Osteocyte (in vitro differentiated cells): ENCODE results near the gene SIDT1. TPM values are rescaled to one million over a fixed set of nuclear protein-coding genes. Genes with fewer than 3 reads are reported as not detected.

Source experiments
- DNase-seq: peaks from one replicate; pipeline ENCODE4 v3.0.0; 2021; ENCODE audit warnings: mixed read lengths; ENCODE audit not compliant: unreplicated experiment; ENCODE audit errors: extremely low spot score
- H3K27ac Mint-ChIP-seq: one replicate; pipeline ENCODE4 v1.8.0; 2021; ENCODE audit warnings: mild to moderate bottlenecking, mixed read lengths; ENCODE audit not compliant: unreplicated experiment
- H3K27me3 Mint-ChIP-seq: one replicate; pipeline ENCODE4 v1.8.0; 2021; ENCODE audit warnings: mixed read lengths; ENCODE audit not compliant: unreplicated experiment
- H3K36me3 Mint-ChIP-seq: one replicate; pipeline ENCODE4 v1.8.0; 2021; ENCODE audit warnings: mixed read lengths; ENCODE audit not compliant: unreplicated experiment
- H3K4me1 Mint-ChIP-seq: one replicate; pipeline ENCODE4 v1.8.0; 2021; ENCODE audit warnings: mixed read lengths; ENCODE audit not compliant: unreplicated experiment
- H3K4me3 Mint-ChIP-seq: one replicate; pipeline ENCODE4 v1.8.0; 2021; ENCODE audit warnings: mild to moderate bottlenecking, moderate library complexity, mixed read lengths; ENCODE audit not compliant: unreplicated experiment
- H3K9me3 Mint-ChIP-seq: one replicate; pipeline ENCODE4 v1.8.0; 2021; ENCODE audit warnings: mixed read lengths; ENCODE audit not compliant: unreplicated experiment
- microRNA-seq: library from miRNA; unstranded; fragments of <30 nt; microRNA quantifications from one replicate; pipeline ENCODE4 v1.1.0, GENCODE V29; 2020; ENCODE audit not compliant: unreplicated experiment
- total RNA-seq: library from RNA; stranded (reverse); gene quantifications from 2 replicates; pipeline ENCODE4 v1.2.1, GENCODE V29; 2021
- TF ChIP-seq, protein P1 (sequence below): fragments of 200-600 bp; sonication (generic); IDR thresholded peaks from 2 replicates; pipeline ENCODE4 v1.5.0; 2021; ENCODE audit warnings: antibody characterized with exemption, mild to moderate bottlenecking, moderate library complexity

The SIDT1 gene
- total RNA-seq, 1 donor from 2014 or later = not detected

DNA sequence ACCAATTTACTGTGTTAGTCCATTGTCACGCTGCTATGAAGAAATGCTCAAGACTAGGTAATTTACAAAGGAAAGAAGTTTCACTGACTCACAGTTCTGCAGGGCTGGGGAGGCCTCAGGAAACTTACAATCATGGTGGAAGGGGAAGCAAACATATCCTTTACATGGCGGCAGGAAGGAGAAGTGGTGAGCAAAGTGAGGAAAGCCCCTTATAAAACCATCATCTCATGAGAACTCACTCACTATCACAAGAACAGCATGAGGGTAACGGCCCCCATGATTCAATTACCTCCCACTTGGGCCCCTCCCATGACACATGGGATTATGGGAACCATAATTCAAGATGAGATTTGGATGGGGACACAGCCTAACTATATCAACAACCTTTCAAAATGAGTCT lies 143.9 kb downstream of the SIDT1 start:
- H3K9me3 Mint-ChIP-seq = no peaks in the 10 kb centered on the region
- H3K4me3 Mint-ChIP-seq = no peak overlapping the region
- no peaks in the 10 kb centered on the region for H3K4me1 Mint-ChIP-seq
- peak; percentile 10 for DNase-seq
- H3K27ac Mint-ChIP-seq = no peak overlapping the region
- H3K27me3 Mint-ChIP-seq = no peaks in the 10 kb centered on the region
- peaks cover 33% of the 10 kb centered on the region for H3K36me3 Mint-ChIP-seq
- TF ChIP-seq, protein P1, sequence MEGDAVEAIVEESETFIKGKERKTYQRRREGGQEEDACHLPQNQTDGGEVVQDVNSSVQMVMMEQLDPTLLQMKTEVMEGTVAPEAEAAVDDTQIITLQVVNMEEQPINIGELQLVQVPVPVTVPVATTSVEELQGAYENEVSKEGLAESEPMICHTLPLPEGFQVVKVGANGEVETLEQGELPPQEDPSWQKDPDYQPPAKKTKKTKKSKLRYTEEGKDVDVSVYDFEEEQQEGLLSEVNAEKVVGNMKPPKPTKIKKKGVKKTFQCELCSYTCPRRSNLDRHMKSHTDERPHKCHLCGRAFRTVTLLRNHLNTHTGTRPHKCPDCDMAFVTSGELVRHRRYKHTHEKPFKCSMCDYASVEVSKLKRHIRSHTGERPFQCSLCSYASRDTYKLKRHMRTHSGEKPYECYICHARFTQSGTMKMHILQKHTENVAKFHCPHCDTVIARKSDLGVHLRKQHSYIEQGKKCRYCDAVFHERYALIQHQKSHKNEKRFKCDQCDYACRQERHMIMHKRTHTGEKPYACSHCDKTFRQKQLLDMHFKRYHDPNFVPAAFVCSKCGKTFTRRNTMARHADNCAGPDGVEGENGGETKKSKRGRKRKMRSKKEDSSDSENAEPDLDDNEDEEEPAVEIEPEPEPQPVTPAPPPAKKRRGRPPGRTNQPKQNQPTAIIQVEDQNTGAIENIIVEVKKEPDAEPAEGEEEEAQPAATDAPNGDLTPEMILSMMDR = no peak

DNA sequence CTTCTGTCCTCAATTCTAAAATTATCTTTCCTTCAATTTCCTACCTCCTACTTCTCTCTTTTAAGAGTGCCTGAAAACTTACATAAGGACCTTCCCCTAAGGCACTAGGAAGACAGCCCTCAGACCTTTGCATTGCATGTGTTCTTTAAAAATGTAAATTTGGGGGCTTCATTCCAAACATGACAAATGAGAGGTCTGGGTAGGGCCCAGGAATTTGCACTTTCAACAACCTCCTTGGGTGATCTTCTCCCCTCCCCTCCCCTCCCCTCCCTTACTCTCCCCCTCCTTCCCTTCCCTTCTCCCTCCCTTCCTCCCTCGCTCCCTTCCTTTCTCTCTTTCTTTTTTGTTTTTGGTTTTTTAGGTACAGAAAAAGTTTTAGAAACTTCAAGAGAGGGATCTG lies 145.4 kb downstream of the SIDT1 start:
- no peak for DNase-seq
- H3K27ac Mint-ChIP-seq = no peak overlapping the region
- no peaks in the 10 kb centered on the region for H3K27me3 Mint-ChIP-seq
- H3K9me3 Mint-ChIP-seq = no peaks in the 10 kb centered on the region
- H3K4me1 Mint-ChIP-seq = no peaks in the 10 kb centered on the region
- TF ChIP-seq, protein P1 = no peak
- H3K4me3 Mint-ChIP-seq = no peak overlapping the region
- peaks cover 23% of the 10 kb centered on the region for H3K36me3 Mint-ChIP-seq

DNA sequence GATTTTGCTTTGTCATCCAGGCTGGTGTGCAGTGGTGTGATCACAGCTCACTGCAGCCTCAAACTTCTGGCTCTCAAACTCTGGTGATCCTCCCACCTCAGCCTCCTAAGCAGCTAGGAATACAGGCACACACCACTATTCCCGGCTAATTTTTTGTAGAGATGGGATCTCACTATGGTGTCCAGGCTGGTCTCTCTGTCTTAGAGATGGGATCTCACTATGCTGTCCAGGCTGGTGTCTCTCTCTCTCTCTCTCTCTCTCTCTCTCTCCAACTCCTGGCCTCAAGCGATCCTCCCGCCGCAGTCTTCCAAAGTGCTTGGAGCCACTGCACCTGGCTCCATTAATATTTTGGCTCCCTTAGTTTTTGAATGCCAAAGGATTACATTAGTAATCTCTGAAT lies 146.4 kb downstream of the SIDT1 start:
- H3K4me1 Mint-ChIP-seq = no peaks in the 10 kb centered on the region
- H3K27me3 Mint-ChIP-seq = no peaks in the 10 kb centered on the region
- H3K27ac Mint-ChIP-seq = no peak overlapping the region
- H3K9me3 Mint-ChIP-seq = no peaks in the 10 kb centered on the region
- no peak for DNase-seq
- H3K4me3 Mint-ChIP-seq = no peak overlapping the region
- TF ChIP-seq, protein P1 = no peak
- peaks cover 19% of the 10 kb centered on the region for H3K36me3 Mint-ChIP-seq

Small RNAs within 50 kb of the gene (microRNA-seq; reads per million reads assigned to microRNA genes)
- not detected for gene MIR4446

Other genes starting within 250 kb of the SIDT1 start
- 4.2 and 7.4 TPM in 2 replicates for gene CFAP44, start 91.1 kb upstream of the SIDT1 start, total RNA-seq
- 10.4 and 16.4 TPM in 2 replicates for gene SPICE1, start 17.4 kb upstream of the SIDT1 start, total RNA-seq
- 12.0 and 12.6 TPM in 2 replicates for gene USF3, start 164.1 kb downstream of the SIDT1 start, total RNA-seq
- gene NAA50, start 213.7 kb downstream of the SIDT1 start, total RNA-seq = 82.8 and 83.1 TPM in 2 replicates
- 73.7 and 84.7 TPM in 2 replicates for gene ATP6V1A, start 214.5 kb downstream of the SIDT1 start, total RNA-seq